A549 treated with ZK216348 at 1 μM for 4 hours (cell line): ENCODE data around the gene GLOD5. TPM values are rescaled to one million over a fixed set of nuclear protein-coding genes. Genes with fewer than 3 reads are reported as not detected.

Source experiments
- total RNA-seq: library from RNA; stranded (reverse); fragments of 200-300 nt; extraction: Qiagen RNA extraction; gene quantifications from 5 replicates; pipeline ENCODE4 v1.2.3, GENCODE V29; 2022; ENCODE audit warnings: low read depth

GLOD5 gene
- total RNA-seq, result not detected in 5 replicates

DNA sequence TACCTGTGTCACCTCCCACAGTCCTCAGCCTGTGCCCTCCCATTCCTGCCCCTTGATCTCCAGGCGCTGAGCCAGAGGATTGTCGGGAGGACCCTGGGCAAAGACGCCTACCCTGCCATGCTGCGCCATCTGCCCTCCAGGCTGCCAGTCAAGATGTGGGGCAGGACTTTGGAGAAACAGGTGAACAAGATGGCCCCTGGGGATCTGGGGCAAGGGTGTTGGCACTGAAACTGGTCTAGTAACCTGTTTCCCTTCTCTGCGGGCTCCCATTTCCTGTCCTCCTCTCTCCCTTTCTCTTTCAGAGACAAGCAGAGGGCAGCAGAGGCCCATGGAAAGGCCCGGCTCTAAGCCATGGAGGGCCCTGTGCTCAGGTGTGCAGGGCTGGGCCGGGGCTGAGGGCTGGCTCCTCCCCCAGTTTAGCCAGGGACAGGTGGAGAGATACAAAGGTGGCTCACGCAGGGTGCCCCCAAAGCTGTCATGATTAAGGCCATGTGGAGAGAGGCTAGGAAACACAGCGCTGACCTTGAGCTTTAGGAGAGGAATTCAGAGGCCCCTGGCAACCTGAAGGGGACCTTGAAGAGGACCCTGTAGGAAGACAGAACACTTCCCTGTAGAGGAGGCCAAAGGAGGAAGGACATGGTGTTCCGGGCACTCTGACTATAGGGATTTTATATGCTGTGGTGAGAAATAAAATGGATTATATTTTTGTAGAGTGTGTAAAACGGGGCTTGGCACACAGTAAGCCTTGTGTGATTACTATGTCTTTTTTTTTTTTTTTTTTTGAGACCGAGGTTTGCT, at the start of gene GLOD5:
TSS of gene GLOD5 (plus strand) at position 74 of the 798 bp plus-strand sequence. CDS start at position 118, 44 bp downstream.

DNA sequence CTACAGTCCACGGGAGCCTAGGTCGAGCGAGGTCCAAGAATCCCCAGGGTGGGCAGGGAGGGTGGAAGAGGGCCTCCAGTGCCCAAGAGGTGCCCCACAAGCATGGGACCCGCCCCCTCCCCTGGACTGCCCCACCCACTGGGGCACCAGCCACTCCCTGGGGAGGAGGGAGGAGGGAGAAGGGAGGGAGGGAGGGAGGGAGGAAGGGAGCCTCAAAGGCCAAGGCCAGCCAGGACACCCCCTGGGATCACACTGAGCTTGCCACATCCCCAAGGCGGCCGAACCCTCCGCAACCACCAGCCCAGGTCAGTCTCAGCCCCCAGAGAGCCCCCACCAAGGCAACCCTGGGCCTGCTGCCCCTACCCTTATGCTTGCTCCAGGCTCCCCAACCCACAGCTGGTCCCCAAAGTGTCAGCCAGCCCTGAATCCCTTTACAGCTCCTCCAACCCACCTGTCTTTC, 24.8 kb downstream of the GLOD5 start, which contains the start of gene GATA1:
TSS of gene GATA1 (plus strand) at position 250 of the 460 bp plus-strand sequence. CDS start 4,520 bp downstream, outside the sequence.

DNA sequence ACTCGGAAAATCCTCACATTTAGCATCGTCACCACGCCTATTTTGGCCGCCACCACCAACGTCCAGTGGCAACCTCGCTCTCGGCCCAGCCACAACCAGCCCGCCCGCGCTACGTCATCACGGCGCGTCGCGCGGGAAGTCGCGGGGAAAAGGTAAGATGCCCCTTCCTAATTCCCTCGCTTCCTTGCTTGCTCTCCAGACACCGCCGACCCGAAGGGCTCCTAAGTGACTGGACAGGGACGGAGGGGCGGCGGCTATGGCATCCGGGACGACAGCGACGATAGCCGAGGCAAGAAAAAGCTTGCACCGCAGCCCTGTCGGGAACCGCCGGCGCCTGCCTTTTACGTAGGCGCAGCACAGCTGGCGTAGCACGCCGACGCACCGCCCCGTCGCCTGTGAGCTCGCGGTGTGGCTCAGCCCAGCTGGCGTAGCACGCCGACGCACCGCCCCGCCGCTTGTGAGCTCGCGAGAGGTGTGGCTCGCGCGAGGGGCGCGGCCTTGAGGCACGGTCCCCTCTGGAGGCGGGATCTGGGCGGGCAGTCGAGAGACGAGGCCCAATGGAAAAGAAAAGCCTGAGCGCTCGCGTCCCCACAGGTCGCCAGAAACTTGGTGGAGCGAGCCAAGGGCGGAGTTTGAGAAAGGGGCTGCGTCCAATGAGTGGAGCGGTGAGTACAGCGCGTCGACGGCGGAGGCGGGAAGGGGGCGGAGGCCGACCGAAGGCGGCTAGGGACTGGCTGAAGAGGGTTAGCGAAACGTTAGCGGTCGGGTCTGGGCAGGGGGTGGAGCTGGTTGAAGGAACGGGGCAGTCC, 39.9 kb downstream of the GLOD5 start, which contains the start of gene HDAC6:
TSS of gene HDAC6 (plus strand) at position 788 of the 809 bp plus-strand sequence. CDS start 626 bp downstream, outside the sequence.

Other genes starting within 250 kb of the GLOD5 start
- 111 to 149 TPM (median 144 TPM) in 5 replicates for gene EBP, start 239.9 kb upstream of the GLOD5 start, total RNA-seq
- gene TBC1D25, start 222.0 kb upstream of the GLOD5 start, total RNA-seq, result 9.4 to 13.6 TPM (median 12.3 TPM) in 5 replicates
- gene RBM3, start 187.3 kb upstream of the GLOD5 start, total RNA-seq, result 327 to 627 TPM (median 354 TPM) in 5 replicates
- gene WDR13, start 164.3 kb upstream of the GLOD5 start, total RNA-seq, result 56.8 to 92.4 TPM (median 73.5 TPM) in 5 replicates
- gene WAS, start 77.9 kb upstream of the GLOD5 start, total RNA-seq, result 0.13 to 0.52 TPM (median 0.19 TPM) in 4 of 5 replicates, not detected in the other
- 17.4 to 24.2 TPM (median 23.1 TPM) in 5 replicates for gene SUV39H1, start 65.0 kb upstream of the GLOD5 start, total RNA-seq
- gene GATA1, start 24.8 kb downstream of the GLOD5 start, total RNA-seq, result not detected in 5 replicates
- 24.5 to 38.5 TPM (median 32.5 TPM) in 5 replicates for gene HDAC6, start 40.3 kb downstream of the GLOD5 start, total RNA-seq
- gene ERAS, start 64.8 kb downstream of the GLOD5 start, total RNA-seq, result 0.19 TPM in 1 of 5 replicates, not detected in the others
- gene PCSK1N, start 73.9 kb downstream of the GLOD5 start, total RNA-seq, result 14.2 to 57.6 TPM (median 52.0 TPM) in 5 replicates
- gene TIMM17B, start 136.0 kb downstream of the GLOD5 start, total RNA-seq, result 65.2 to 99.9 TPM (median 98.2 TPM) in 5 replicates
- gene PQBP1, start 136.2 kb downstream of the GLOD5 start, total RNA-seq, result 88.6 to 103 TPM (median 94.0 TPM) in 5 replicates
- 42.8 to 68.8 TPM (median 65.0 TPM) in 5 replicates for gene SLC35A2, start 149.9 kb downstream of the GLOD5 start, total RNA-seq
- gene PIM2, start 157.3 kb downstream of the GLOD5 start, total RNA-seq, result 8.5 to 10.0 TPM (median 9.0 TPM) in 5 replicates
- 60.4 to 71.4 TPM (median 64.7 TPM) in 5 replicates for gene OTUD5, start 195.9 kb downstream of the GLOD5 start, total RNA-seq
- gene KCND1, start 210.1 kb downstream of the GLOD5 start, total RNA-seq, result 0.92 to 1.6 TPM (median 1.2 TPM) in 5 replicates
- gene GRIPAP1, start 240.5 kb downstream of the GLOD5 start, total RNA-seq, result 15.0 to 24.2 TPM (median 23.6 TPM) in 5 replicates